Activated CD4-positive, alpha-beta T cell treated with anti-CD3 and anti-CD28 coated beads, Interleukin-2, Interleukin-4, amounts not matched to agents 100 ng/mL and 50 ng/mL, durations not matched to agents 16 hours and 8 hours (primary cell): ENCODE results near the gene MUCL1.

Source experiments
- DNase-seq: peaks from one replicate; pipeline ENCODE4 v3.0.0-alpha.2; 2020; ENCODE audit warnings: low spot score

Gene MUCL1

DNA sequence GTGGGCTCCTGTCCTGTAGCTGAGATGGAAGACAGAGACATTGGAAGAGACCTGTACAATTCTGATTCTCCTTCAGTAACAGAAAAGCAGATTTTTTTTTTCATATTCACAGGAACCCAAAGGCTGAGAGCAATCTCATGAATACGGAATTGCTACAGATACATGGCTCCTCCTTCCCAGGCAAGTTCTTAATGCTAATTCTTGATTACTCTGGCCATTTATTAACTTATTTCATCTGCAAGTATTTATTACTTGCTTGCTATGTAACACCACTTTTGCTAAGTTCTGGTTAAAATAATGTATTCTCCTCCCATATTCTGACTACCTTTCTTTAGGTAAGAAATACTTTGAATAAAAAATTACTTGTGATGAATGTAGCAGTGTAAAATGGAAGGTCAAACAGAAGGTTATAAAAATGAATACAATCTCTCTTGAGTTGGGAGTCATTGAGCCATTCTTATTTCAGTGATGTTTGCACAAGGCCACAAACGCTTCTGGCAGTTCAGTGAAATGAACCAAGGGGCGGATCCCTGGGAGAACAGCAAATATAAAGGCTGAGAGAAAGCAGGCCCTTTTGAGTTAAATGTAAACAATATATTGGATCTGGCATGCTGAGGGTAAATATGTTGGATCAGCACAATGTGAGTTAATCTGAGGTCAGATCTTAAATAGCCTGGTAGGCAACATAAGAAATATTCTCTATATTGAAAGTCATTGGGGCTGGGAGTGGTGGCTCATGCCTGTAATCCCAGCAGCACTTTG is 37.6 kb downstream of the MUCL1 start:
- no peak for DNase-seq
